GM19463 (cell line): ENCODE results near the gene CDH20.

Experiments
- ATAC-seq: cut with Tn5 transposase; IDR thresholded peaks from one replicate; pipeline ENCODE4 v1.9.1; 2021; ENCODE audit warnings: mild to moderate bottlenecking, moderate library complexity; ENCODE audit not compliant: unreplicated experiment

Gene CDH20

GRCh38 chr18:61333271-61333745 lies at the start of gene CDH20:
Gene CDH20 (plus strand): TSS chr18:61333430.
- ATAC-seq, result no peak

GRCh38 chr18:61284039-61284438 lies 49.2 kb upstream of the CDH20 start:
- no peak for ATAC-seq

- no peak for ATAC-seq
Observed at GRCh38 chr18:61285777-61286176, 47.5 kb upstream of the CDH20 start.

DNA sequence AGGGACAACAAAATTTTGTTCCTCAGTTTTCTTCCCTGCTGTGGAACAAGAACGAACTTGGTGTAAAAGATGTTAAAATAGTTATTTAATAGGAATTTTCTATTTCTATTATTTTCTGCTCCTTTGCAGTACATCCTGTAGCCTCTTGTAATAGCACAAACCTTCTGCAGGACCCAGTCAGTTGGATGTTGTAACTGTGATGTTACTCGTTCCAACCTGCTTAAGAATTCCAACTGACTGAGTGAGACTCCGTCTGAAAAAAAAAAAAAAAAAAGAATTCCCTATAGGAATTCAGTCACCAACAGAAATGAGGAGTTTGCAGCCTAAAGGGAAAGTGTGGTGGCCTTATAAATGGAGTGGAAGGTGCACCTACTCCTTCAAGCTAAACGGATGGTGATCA lies 46.4 kb upstream of the CDH20 start:
- ATAC-seq, result no peak

- ATAC-seq, result no peak
Observed at GRCh38 chr18:61290616-61291015, 42.6 kb upstream of the CDH20 start.

GRCh38 chr18:61292280-61293035 lies 40.8 kb upstream of the CDH20 start:
- ATAC-seq, result no peak

- no peak for ATAC-seq
Observed at GRCh38 chr18:61295153-61295552, 38.1 kb upstream of the CDH20 start.

DNA sequence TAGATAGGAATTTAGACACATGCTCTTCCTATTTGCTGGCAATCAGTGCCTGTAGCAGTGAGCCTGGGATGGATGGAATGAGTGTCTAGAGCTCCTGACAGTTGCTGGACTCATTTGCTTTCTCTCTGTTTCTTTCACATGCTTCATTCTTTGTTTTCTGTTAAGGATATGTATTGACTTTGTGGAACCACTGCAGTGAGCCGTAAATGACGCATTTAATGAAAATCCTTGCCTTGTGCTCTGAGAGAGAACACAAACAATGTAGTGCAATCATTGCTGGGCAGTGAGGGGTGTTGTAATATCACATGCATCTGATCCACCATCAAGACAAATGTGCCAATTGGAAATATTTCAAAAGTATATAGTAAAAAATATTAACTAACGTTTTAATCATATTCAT lies 25.2 kb upstream of the CDH20 start:
- no peak for ATAC-seq

- ATAC-seq, result no peak
Observed at GRCh38 chr18:61308795-61309393, 24.3 kb upstream of the CDH20 start.

DNA sequence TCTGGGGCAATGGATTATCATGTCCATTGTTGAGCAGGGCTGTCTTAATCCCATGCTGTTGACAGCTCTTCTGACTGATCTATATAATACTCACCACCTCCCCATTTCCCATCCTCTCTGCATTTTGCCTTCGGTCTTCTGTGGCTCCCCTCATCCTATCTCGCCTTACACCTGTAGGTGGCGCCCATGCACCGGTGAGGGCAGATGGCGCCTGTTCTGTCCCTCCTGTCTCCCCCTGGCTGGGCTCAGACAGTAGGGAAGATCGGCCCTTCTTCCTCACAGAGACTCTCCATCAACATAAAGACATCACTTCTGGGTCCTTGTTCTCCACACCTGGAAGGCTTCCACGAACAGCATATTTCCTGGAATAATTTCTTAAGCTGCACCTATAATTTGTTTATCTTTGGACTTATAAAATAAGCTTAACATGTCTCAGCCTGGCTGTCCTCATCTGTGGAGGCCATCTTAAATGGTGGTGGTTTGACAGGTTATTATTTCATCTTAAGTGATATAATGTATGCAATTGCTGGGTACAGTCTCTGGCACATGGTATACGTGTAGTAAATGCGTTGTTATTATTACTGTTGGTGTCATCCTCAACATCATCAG lies 10.9 kb upstream of the CDH20 start:
- ATAC-seq, result peak; percentile 97

GRCh38 chr18:61323951-61324350 lies 9.3 kb upstream of the CDH20 start:
- ATAC-seq, result no peak

- ATAC-seq, result no peak
Observed at GRCh38 chr18:61326407-61326806, 6.8 kb upstream of the CDH20 start.

- no peak for ATAC-seq
Observed at GRCh38 chr18:61329398-61329797, 3.8 kb upstream of the CDH20 start.

GRCh38 chr18:61331051-61331450 lies 2.2 kb upstream of the CDH20 start:
- ATAC-seq, result no peak

GRCh38 chr18:61333746-61334490 lies 688 bp downstream of the CDH20 start:
- no peak for ATAC-seq

- no peak for ATAC-seq
Observed at GRCh38 chr18:61334491-61334850, 1.2 kb downstream of the CDH20 start.

DNA sequence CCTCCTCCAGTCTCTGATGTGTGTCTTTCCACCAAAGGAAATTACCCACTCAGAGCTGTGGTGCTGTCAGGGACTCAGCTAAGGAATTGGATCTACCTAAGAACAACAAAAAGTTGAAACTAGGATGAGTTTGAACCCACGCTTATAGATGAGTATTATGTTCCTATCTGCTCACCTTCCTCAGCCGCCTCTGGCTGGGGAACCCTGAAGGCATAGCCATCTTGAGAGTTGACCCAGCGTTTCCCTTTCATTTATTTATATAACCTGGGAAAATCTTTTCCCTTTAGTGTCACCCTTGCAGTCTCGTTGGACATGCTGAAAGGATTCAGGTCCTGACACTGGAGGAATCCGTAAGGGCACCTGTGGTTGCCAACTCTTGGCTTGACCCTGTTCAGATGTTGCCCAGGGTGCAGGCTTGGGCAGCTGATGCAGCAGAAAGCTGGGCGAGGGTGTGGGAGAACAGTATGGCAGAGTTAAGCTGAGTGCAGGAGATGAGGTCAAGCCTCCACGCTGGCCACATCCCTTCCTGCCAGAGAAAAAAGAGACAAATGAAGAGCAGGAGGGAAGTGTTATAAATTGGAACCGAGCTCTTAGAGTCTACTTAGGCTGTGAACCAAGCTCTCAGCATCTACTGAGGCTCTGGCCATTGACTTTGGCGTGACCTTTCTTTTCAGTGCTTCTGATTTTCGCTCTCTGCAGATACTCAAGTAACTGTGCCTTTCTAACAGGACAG lies 1.9 kb downstream of the CDH20 start:
- ATAC-seq, result no peak

- no peak for ATAC-seq
Observed at GRCh38 chr18:61335684-61336555, 2.7 kb downstream of the CDH20 start.

DNA sequence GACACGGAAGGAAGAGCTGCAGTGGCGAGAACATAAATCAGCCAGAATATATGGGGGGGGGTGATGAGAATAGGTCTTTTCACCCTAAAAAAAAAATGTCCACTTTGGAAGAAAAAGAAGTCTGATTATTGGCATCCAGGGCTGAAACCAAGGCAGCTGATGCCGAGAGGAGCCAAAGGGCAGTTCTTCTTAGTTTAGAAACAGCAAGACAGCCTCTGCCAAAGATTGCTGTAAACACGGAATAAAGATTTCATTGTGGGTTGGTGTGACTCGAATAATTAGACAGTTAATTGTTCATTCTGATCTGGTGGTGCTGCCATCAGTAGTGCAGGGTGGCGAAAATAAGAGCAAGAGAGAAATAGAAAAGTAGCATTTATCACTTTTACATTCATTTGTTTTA lies 3.5 kb downstream of the CDH20 start:
- no peak for ATAC-seq

GRCh38 chr18:61337527-61337926 lies 4.3 kb downstream of the CDH20 start:
- no peak for ATAC-seq
